GM19455 (cell line): ENCODE data around the gene CD2AP.
"Not testable (repeated sequence)": the region's sequence is repeated elsewhere in the genome, so short reads cannot be mapped to it uniquely, and the experiment has no call there.

Experiments
- ATAC-seq: cut with Tn5 transposase; IDR thresholded peaks from one replicate; pipeline ENCODE4 v1.9.1; 2021; ENCODE audit not compliant: unreplicated experiment

CD2AP gene

GRCh38 chr6:47477497-47478232 lies at the start of gene CD2AP:
Gene CD2AP, plus strand, starts transcription at chr6:47477789. Its CDS starts 456 bp downstream, at chr6:47478245.
- peak; percentile 78 for ATAC-seq

- ATAC-seq, result no peak
Observed at GRCh38 chr6:47428288-47428687, 49.3 kb upstream of the CD2AP start.

GRCh38 chr6:47428746-47429664 lies 48.6 kb upstream of the CD2AP start:
- ATAC-seq, result no peak

- no peak for ATAC-seq
Observed at GRCh38 chr6:47434372-47435253, 43.0 kb upstream of the CD2AP start.

- no peak for ATAC-seq
Observed at GRCh38 chr6:47435254-47435612, 42.4 kb upstream of the CD2AP start.

GRCh38 chr6:47437592-47437991 lies 40.0 kb upstream of the CD2AP start:
- ATAC-seq, result peak; percentile 60

- peak; percentile 83 for ATAC-seq
Observed at GRCh38 chr6:47438481-47439347, 38.9 kb upstream of the CD2AP start.

- ATAC-seq, result peak; percentile 34
Observed at GRCh38 chr6:47439348-47439668, 38.3 kb upstream of the CD2AP start.

GRCh38 chr6:47440719-47441118 lies 36.9 kb upstream of the CD2AP start:
- ATAC-seq, result peak; percentile 47

- not testable (repeated sequence) for ATAC-seq
Observed at GRCh38 chr6:47444964-47445363, 32.6 kb upstream of the CD2AP start.

GRCh38 chr6:47446669-47447330 lies 30.8 kb upstream of the CD2AP start:
- no peak for ATAC-seq

- no peak for ATAC-seq
Observed at GRCh38 chr6:47447722-47448121, 29.9 kb upstream of the CD2AP start.

GRCh38 chr6:47451162-47451561 lies 26.4 kb upstream of the CD2AP start:
- ATAC-seq, result no peak

GRCh38 chr6:47452899-47453298 lies 24.7 kb upstream of the CD2AP start:
- no peak for ATAC-seq

- ATAC-seq, result no peak
Observed at GRCh38 chr6:47453372-47453936, 24.1 kb upstream of the CD2AP start.

GRCh38 chr6:47454713-47455396 lies 22.7 kb upstream of the CD2AP start:
- no peak for ATAC-seq

- peak; percentile 86 for ATAC-seq
Observed at GRCh38 chr6:47455533-47456209, 21.9 kb upstream of the CD2AP start.

GRCh38 chr6:47456536-47456975 lies 21.0 kb upstream of the CD2AP start:
- no peak for ATAC-seq
